Ishikawa (cell line): Measurements from ENCODE around the gene RPP21.

Experiments
- EP300 ChIP-seq: IDR thresholded peaks from 2 replicates; pipeline ENCODE4 v1.6.1; 2012; ENCODE audit warnings: borderline replicate concordance
- MAX ChIP-seq: IDR thresholded peaks from 2 replicates; pipeline ENCODE4 v1.6.1; 2012
- REST ChIP-seq: IDR thresholded peaks from 2 replicates; pipeline ENCODE4 v1.6.1; 2012; ENCODE audit warnings: low read depth, mild to moderate bottlenecking
- TAF1 ChIP-seq: IDR thresholded peaks from 2 replicates; pipeline ENCODE4 v1.6.1; 2012; ENCODE audit warnings: low read depth, mild to moderate bottlenecking
- TEAD4 ChIP-seq: IDR thresholded peaks from 2 replicates; pipeline ENCODE4 v1.6.1; 2012
- USF1 ChIP-seq: IDR thresholded peaks from 2 replicates; pipeline ENCODE4 v1.6.1; 2012

GRCh38 chr6:30361661-30362060 lies 16.7 kb downstream of the RPP21 start:
- no peak for TF ChIP-seq REST
- TF ChIP-seq EP300, result no peak
- no peak for TF ChIP-seq TAF1
- TF ChIP-seq USF1, result no peak
- no peak for TF ChIP-seq MAX
- TF ChIP-seq TEAD4, result no peak
